Stimulated activated naive CD4-positive, alpha-beta T cell treated with Interleukin-2 at 50 U/mL for 16 hours (primary cell): ENCODE measurements around the gene OLFML2A.

Experiments used
- DNase-seq: peaks from one replicate; lab custom pipeline; 2025; lab: John Stamatoyannopoulos, UW

Gene OLFML2A

DNA sequence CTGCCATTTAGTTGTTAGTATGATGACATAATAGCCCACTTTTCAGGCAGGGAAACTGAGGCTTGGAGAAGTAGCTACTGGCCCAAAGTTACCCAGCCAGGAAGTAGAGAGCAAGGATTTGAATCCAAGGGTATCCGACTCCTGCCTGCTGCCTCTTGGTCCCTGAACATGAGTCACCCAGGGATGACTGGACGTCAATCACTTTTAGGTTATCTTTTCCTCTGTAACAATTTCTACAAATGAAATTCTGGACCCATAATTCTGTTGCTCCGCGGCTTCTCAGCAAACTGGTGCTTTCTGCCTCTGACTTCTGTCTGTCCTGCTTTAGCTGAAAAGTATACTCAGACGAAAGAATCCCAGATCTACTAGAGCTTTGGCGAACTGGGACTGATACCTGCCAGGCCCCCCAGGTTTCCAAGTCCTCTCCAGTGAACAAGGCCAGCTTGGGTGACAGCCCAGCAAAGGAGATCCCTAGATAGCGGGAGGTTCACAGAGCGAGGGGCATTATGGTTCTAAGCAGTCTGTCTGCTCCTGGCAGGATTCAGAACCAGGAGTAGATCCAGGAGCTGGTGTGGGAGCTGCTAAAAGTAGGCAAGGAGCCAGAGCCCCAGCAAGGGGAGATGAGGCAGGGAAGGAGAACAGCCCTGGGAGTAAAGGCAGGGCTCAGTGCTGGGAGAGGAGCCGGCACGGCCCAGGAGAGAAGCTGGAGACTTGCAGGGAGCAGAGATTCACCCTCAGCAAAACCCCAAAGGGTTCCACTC, 20.6 kb downstream of the OLFML2A start:
- DNase-seq = no peak

GRCh38 chr9:124799274-124800006, 22.5 kb downstream of the OLFML2A start:
- DNase-seq = no peak

DNA sequence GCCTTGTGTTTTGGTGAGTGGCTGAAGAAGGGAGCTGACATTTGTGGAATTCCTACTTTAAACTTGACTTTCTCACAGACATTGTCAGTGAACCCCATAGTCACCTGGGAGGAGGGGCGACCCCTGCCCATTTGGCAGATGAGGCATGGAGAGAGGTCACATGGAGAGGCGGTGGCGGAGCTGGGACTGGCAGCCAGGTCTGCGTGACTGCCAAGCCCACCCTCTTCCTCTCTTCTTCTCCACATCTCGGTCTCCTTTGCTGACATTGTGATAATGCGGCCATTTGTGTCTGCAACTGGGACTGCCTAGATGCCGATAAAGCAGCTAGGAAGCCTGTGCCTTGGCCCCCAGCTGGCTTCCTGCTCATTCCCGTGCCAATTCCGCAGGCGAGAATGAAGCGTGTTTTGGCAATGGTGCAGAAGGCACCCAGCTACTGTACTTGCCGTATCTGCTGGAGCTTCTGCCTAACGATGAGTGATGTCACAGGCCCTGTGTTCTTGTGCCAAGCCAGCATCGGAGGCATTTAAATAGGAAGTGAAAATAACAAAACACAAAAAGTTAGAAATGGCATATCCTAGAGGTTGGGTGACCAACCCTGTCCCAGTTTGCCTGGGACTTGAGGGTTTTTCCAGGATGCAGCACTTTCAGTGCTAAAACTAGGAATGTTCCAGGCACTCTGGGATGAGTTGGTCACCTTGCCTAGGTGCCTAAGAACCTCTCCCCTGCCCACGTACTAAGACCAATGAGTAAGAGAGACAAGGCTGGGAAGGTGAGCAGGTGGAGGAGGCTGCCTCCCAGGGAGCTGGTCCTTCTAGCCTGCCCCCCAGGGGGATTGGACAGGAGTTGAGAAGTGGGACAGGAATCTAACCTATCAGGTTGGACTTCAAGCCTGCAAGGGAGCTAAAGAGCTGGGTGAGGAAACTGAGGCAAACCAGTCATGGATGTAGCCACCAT, 23.6 kb downstream of the OLFML2A start:
- no peak for DNase-seq

GRCh38 chr9:124801356-124801755, 24.4 kb downstream of the OLFML2A start:
- no peak for DNase-seq

DNA sequence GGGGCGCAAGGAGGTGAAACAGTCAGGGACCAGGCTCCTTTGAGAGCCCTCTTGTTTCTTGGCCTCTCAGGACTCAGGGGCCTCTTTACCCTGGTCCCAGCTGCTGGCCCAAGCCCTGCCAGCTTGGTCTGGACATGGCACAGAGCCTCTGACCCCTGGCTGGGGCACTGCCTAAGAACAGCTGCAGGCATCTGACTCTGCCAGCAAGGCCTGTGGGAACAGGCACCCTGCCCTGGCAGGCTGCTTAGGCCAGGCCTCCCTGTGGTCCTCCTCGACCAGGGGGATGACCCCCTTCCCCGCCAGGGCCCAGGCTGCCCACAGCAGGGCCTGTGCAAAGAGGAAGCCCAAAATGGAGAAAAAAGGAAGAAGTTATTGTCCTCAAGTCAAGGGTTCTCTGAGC, 25.5 kb downstream of the OLFML2A start:
- DNase-seq = no peak

- no peak for DNase-seq
Measured at GRCh38 chr9:124803911-124804310, 27.0 kb downstream of the OLFML2A start.

DNA sequence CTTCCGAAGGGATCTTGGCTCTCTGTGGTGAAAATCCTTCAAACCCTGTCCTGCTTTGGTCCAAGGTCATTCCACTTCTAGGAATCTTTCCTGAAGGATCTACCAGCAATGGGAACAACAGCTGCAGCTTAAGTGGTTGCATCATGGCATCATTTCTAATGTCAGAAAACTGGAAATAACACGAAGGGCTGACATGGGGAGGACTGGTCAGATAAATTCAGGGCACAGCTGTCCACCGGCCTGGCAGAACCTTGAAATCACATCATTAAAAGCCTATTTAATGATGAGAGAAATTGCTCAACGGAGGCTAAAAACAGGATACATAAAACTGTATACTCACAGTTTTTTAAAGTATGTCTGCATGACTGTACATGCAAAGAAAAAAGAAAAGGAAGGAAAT, 28.3 kb downstream of the OLFML2A start:
- no peak for DNase-seq

DNA sequence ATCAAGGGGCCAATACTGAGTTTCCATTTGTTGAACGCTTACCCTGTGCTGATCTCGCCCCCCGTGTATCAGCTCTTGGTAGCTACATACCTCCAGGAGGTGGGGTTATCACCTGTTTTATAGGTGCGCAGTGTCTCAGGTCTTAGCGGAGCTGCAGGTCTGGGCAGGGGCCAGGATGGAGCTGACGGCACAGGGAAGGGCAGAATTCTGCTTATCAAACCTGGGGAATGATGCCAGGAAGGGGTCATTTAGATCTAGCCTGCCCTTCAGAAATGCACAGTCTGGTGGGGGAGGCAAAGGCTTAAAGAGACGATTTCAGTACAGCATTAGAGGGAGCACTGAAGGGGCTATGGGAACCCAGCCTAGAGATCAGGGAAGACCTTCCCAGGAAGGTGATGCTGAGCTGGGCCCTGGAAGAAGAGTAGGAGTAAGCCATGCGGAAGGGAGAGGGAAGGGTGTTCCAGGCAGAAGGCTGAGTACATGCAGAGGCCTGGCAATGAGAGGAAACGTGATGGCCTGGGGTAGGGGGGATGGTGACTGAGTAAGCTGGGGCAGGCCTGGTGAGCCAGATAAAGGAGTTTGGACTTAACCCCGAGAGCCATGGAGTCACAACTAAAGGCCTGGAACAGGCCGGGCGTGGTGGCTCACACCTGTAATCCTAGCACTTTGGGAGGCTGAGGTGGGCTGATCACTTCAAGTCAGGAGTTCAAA, 31.5 kb downstream of the OLFML2A start:
- DNase-seq = no peak

DNA sequence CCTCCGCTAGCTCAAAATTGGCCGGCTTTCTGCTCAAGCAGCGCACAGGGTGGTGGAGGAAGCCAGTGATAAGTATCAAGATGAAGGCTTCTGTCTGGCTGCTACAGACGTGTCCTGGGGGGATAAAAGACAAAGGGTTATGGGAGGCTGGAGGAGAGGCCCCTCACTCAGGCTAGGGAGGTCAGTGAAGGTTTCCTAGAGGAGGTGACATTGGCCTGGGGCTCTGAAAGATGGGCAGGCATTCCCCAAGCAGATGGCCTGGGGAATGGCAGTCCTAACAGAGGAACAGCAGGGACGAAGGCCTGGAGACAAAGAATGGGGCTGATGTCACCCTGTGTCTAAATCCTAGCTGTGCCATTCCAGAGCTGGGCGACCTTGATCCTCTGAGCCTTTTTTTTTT, 32.3 kb downstream of the OLFML2A start:
- no peak for DNase-seq

GRCh38 chr9:124809741-124810500, 33.0 kb downstream of the OLFML2A start:
- DNase-seq = no peak

DNA sequence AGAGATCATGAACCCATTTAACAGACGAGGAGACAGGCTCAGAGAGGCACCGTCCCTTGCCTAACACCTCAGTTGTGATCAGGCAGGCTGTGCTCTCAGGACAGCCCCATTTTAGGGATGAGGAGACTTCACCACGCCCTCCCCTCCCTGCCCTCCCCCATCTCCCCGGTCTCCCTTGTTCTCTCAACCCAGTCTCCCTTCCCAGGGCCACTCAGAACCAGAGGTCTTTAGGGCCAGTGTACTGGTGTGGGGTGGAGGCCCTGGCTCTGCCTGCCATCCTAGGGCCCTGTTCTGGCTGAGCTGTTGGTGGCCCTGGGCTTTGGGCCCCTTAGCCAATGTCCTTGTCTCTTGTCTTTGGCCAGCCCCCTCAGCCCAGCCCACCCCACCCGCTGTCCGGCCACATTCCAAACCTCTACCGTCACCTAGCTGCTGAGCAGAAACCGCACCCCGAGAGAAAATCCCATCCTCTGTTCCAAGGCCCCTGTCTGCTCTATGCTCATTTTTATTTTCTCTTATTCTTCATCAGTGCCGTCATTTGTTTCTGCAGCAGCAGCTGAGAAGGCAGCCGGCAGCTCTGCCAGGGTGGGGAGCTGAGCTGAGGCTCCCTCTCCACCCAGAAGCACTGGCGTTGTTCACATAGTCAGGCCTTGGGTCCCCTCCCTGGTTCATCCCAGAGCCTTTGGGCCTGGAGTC, 33.9 kb downstream of the OLFML2A start:
- DNase-seq = no peak

GRCh38 chr9:124812441-124812876, 35.5 kb downstream of the OLFML2A start:
- no peak for DNase-seq

DNA sequence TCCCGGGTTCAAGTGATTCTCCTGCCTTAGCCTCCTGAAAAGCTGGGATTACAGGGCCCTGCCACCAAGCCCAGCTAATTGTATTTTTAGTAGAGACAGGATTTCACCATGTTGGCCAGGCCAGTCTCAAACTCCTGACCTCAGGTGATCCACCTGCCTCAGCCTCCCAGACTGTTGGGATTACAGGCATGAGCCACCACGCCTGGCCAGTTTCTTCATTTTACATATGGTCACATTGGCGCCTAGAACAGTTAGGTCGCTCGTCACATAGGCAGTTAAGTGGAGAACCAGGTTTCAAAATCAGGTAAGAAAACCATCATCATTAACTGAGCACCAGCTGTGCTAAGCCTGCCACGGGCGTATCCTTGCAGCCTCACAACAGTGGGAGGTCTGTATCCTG, 36.1 kb downstream of the OLFML2A start:
- DNase-seq = no peak

DNA sequence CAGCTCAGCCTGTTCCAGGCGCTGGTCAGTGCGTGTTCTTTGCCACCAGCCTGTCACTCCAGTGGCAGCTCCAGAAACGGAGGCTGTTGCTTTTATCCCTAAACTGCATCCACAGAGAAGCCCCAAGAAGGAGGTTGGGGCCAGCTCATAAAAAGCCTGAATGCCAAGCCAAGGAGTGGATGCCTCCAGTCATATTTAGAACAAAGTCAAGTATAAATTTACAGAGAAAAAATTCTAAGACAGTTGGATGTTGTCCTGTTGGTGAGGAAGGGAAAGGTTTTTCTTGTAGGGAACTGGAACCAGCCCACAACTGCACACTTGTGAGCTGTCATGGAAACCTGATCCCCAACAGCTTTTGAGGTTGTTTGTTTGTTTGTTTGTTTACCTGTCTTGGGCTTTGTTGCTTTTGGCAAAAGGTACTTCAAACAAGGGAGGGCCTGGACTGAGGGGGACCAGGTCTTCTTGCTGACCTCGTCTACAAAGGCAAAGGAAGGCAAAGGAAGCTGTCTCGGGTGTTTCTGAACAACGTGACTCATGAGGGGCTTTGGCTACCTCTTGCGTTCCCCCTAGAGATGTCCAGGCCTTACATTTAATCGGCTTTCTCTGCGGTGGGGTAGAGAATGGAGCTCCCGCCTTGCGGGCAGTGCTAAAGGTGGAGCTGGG, 36.7 kb downstream of the OLFML2A start:
- no peak for DNase-seq

DNA sequence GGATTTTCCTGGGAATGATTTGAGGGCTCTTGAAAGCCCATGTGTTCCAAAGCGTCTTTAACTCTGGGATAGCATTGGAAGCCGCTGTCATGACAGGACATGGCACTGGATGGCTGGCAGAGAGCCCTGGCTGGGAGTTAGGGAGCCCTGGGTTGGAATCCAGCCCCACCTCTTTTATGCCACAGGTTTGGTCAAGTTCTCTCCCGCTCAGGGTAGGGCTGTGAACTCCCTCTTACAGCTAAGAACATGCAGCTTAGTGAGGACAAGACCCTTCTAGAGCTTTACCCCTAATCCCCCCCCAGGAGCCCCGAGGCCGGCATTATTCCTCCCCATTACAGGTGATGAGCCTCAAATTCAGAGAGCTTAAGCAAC, 37.2 kb downstream of the OLFML2A start:
- no peak for DNase-seq

DNA sequence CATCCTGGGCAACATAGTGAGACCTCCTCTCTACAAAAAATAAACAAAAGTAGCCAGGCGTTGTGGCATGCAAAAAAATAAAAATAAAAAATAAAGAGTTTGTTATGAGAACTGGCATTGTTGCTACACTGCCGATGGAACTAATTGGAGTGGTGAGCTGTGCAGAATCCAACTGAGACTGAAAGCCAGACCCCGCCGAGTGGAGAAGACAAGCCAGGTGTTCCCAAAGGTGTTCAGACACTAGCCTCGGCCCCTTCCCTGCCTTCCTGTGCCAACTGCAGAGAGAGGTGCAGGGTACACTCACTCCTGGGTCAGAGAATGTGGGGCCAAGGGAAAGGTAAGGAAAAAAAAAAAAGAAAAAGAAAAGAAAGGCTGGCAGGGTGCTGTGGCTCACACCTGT, 38.7 kb downstream of the OLFML2A start:
- DNase-seq = no peak

DNA sequence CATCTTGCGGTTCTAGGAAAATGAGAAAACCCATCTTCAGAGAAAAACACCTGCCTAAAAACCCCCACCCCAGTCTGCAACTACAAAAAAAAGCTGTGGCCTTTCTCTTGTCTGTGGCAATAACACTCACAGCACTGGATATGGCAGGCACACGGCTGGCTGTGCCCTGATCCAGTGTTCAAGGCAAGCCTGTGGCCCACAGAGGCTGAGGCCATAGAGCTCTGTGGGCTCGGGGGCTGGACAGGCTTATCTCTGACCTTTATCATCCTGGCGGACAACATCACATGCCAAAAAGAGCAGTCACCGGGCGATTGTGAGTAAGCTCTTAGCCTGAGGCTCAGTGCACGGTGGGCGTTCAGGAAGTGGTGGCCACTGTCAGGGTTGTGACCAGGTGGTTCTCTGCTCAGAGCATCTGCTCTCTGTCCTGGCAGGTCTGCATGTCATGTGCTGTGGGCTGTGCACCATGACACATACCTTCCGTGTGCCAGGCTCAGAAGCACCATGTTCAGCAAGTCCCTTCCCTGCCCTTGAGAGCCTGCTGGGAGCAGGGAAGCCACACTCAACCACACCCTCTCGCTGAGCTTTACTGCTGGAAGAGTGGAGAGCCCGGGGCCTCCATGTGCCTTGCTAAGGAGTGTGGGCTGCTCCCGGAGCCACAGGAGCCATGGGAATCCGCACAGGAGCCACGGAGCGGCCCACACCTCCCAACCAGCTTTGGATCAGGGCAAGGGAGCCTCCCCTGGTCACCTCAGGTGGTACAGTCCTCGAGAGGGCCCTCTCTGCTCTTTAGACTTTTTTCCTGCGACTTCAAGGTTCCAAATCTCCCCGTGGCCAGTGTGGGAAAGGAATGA, 41.7 kb downstream of the OLFML2A start:
- no peak for DNase-seq

- no peak for DNase-seq
Measured at GRCh38 chr9:124820698-124821623, 44.0 kb downstream of the OLFML2A start.
